C4-2B (cell line): Measurements from ENCODE around the gene STAT5B.

Experiments
- H3K27ac ChIP-seq: fragments of 450-650 bp; 2 replicates; pipeline ENCODE4 v1.5.1; 2017
- CTCF ChIP-seq: fragments of 450-650 bp; conservative IDR thresholded peaks from 2 replicates; pipeline ENCODE4 v1.5.1; 2017; ENCODE audit warnings: mild to moderate bottlenecking
- ZFX ChIP-seq: fragments of 450-650 bp; IDR thresholded peaks from 2 replicates; pipeline ENCODE4 v1.6.1; 2017

Gene STAT5B

GRCh38 chr17:42179911-42180410, 96.2 kb downstream of the STAT5B start:
- TF ChIP-seq ZFX = no peak
- TF ChIP-seq CTCF = no peak
- H3K27ac ChIP-seq = no peak overlapping the region

- H3K27ac ChIP-seq = no peak overlapping the region
- no peak for TF ChIP-seq CTCF
- TF ChIP-seq ZFX = no peak
Measured at GRCh38 chr17:42179335-42179734, 96.9 kb downstream of the STAT5B start.

GRCh38 chr17:42178817-42179216, 97.4 kb downstream of the STAT5B start:
- TF ChIP-seq ZFX = no peak
- TF ChIP-seq CTCF = no peak
- no peak overlapping the region for H3K27ac ChIP-seq

GRCh38 chr17:42177684-42178083, 98.5 kb downstream of the STAT5B start:
- H3K27ac ChIP-seq = no peak overlapping the region
- TF ChIP-seq ZFX = no peak
- TF ChIP-seq CTCF = no peak

- TF ChIP-seq ZFX = no peak
- TF ChIP-seq CTCF = no peak
- H3K27ac ChIP-seq = no peak overlapping the region
Measured at GRCh38 chr17:42174126-42174783, 101.9 kb downstream of the STAT5B start.

GRCh38 chr17:42171831-42172230, 104.4 kb downstream of the STAT5B start:
- no peak for TF ChIP-seq ZFX
- no peak for TF ChIP-seq CTCF
- H3K27ac ChIP-seq = no peak overlapping the region

GRCh38 chr17:42169351-42169750, 106.8 kb downstream of the STAT5B start:
- TF ChIP-seq ZFX (no peak), CTCF (no peak)
- no peak overlapping the region for H3K27ac ChIP-seq
